ENCODE results near the gene PAQR5.

- TF ChIP-seq CTCF (IDR thresholded peaks at IDR 0.05) (no peak), RELA (CRISPR knock-in tag; IDR thresholded peaks at IDR 0.05; ENCODE audit: borderline replicate concordance) (no peak), TEAD4 (CRISPR knock-in tag; IDR thresholded peaks at IDR 0.05) (no peak)
Observed at GRCh38 chr15:69337138-69337537, 38.4 kb downstream of the PAQR5 start.

Data from WTC11 (cell line).